GM19099 (cell line): ENCODE data around the gene ENPP3.

Experiments used
- POLR2A ChIP-seq: IDR thresholded peaks from 3 replicates; pipeline ENCODE4 v1.6.1; 2011; ENCODE audit warnings: low read depth; ENCODE audit not compliant: insufficient read length; ENCODE audit errors: extremely low read depth

ENPP3 gene

GRCh38 chr6:131636880-131637792 is at the start of gene ENPP3:
ENPP3 (plus strand) TSS chr6:131637302; CDS start chr6:131637385, 83 bp downstream.
- TF ChIP-seq POLR2A = no peak

DNA sequence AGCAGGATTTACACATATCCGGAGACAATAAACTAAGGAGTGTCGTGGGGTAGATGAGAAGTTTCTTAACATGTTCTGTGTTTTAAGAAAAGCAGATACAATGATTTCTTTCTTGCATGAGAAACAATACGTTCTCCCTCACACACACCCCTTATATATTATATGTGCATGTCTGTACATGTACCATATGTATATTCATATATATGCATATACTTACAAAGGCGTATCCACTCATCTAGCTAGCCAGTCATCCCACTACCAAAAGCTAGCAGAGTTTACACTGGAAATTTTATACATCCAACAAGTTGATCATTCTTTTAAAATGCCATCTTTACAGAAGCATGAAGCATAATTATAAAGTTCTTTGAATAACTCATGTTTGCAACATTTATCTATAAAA is 49.2 kb upstream of the ENPP3 start:
- no peak for TF ChIP-seq POLR2A

GRCh38 chr6:131588643-131589042 is 48.5 kb upstream of the ENPP3 start:
- no peak for TF ChIP-seq POLR2A

GRCh38 chr6:131592935-131593334 is 44.2 kb upstream of the ENPP3 start:
- no peak for TF ChIP-seq POLR2A

DNA sequence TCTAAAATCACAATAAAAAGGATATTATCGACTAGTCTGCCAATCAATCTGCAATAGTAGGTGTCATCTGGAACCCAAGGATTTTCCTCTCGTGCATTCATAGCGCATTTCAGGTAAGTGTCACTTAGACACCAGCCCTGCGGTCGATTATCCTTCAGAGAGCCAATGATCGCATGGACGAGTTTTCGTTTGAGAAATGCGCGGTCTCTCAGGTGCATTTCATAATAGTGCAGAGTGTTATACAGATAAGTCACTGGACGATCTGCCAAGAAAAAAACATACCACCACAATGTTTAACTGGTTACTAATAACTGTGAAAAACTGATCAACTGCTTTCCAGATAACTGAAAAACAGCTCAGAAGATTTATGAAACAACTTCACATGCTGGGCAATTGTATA is 43.0 kb upstream of the ENPP3 start:
- no peak for TF ChIP-seq POLR2A

DNA sequence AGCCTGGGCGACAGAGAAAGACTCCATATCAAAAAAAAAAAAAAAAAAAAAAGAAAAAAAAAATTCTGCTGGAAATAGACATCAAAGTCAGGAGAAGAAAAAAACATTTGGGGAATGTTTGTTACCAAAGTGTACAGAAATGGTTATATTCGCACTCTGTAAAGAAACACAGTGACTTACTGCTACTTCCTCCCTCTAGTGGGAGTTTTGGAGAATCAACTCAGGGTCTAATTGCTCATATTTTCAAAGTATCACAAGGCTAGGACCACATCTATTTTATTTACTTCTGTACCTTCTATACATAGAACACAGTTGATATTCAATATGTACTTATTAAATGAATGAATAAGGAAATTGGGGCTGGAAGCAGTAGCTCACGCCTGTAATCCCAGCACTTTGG is 39.7 kb upstream of the ENPP3 start:
- TF ChIP-seq POLR2A = no peak

- no peak for TF ChIP-seq POLR2A
Measured at GRCh38 chr6:131600716-131601115, 36.4 kb upstream of the ENPP3 start.

GRCh38 chr6:131602781-131603312 is 34.3 kb upstream of the ENPP3 start:
- no peak for TF ChIP-seq POLR2A

DNA sequence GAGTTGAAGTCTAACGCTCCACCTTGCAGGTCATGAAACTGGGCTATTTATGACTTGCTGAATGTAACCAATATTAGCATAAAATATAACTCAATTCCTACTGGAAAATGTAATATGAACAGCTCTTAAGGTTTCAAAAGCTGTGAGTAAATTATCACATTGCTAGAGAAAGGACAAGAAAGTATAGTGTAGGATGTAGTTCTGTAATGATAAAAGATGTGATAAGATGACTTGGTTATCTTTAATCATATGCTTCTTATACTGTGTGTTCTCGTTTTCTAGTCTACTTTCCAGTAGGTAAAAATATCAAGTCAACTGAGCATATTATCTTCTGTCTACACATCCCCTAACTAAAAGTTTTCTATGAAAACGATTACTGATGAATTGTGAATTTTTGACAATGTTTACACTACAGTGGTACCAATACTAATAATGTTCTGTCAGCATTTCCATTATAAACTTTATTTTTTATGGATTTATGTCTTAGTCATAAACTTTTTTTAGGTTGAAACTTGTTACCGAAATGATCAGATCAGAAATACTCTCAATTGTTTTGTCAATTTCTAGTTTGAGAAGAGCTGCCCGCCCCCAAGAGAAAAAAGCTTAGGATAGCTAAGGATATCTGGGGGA is 23.7 kb upstream of the ENPP3 start:
- TF ChIP-seq POLR2A = no peak

DNA sequence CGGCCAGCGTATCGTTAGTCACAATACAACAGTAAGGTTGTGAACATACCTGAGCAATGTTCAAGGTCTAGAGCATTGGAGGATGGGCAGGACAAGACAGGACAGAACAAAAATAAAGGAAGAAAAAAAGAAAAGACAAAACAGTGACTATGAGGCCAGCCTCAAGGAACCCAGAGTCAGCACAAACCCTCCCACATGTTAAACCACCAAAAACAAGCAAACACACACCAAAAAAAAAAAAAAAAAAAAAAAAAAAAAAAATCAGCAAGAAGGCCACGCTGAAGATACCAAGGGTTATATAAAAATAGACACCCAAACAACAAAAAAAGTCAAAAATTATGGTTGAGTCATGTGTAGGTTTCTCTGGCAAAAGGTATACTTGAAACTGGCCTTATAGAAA is 21.8 kb upstream of the ENPP3 start:
- no peak for TF ChIP-seq POLR2A

GRCh38 chr6:131627724-131628682 is 9.1 kb upstream of the ENPP3 start, which contains the start of gene MED23:
MED23 (minus strand) TSS chr6:131628242; CDS start chr6:131628049, 193 bp downstream.
- TF ChIP-seq POLR2A = peak; percentile 81

DNA sequence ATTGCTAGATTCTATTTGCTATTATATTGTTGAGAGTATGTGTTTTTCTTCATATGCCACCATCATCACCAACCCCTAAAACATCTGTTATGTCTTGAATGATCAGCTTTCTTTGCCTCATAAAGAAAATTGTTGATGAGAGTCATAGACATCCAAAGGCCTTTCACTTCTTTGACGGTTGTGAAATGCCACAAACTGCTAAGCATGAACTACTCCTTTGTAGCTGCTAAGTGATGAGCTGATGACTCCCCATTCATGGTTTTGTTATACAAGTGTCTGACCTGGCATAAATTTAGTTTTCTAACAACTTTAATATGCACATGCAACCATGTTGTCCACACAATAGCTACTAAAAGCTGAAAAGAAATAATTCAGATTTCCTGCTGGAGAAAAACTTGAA is 8.4 kb upstream of the ENPP3 start:
- no peak for TF ChIP-seq POLR2A

DNA sequence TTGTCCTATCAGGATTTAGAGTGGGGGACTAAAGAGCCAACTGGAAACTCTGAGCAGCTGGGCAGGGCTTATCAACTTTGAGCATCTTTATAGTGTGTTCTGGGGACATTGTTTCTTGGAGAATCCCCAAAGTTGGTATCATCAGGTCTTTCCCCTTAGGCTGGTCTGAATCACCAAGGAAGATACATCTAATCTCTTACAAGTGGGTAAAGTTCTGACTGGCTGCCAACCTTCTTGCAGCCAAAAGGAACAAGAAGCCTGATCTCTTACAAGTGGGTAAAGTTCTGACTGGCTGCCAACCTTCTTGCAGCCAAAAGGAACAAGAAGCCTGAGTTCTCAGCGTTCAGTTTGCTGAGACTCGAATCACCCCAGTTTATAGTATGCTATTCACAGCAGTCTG is 7.5 kb upstream of the ENPP3 start:
- no peak for TF ChIP-seq POLR2A

GRCh38 chr6:131631625-131632289 is 5.3 kb upstream of the ENPP3 start:
- TF ChIP-seq POLR2A = no peak
